HL-60 (cell line): ENCODE data around the gene LOXL1.

Experiments
- DNase-seq, 2 experiments: peaks; one replicate each; pipeline ENCODE4 v3.0.0-alpha.2; 2010 to 2020; ENCODE audit warnings: low read depth in 1 of 2, low spot score in 1 of 2
- H3K27ac ChIP-seq: fragments of 250-450 bp; sonication (Bioruptor Pico); replicated peaks from 2 replicates; pipeline ENCODE4 v1.5.1; 2020; ENCODE audit warnings: mild to moderate bottlenecking, moderate library complexity
- H3K27me3 ChIP-seq: fragments of 250-450 bp; sonication (Bioruptor Pico); 2 replicates; pipeline ENCODE4 v1.5.1; 2021; ENCODE audit warnings: mild to moderate bottlenecking, moderate library complexity; ENCODE audit not compliant: insufficient read depth, poor library complexity, severe bottlenecking
- H3K4me3 ChIP-seq: replicated peaks from 2 replicates; pipeline ENCODE4 v1.5.1; 2011; ENCODE audit warnings: mild to moderate bottlenecking, control low read depth, low read length; ENCODE audit not compliant: insufficient read depth
- CTCF ChIP-seq: IDR thresholded peaks from one replicate; pipeline ENCODE4 v1.5.1; 2011; ENCODE audit warnings: low read length, control low read depth, inconsistent platforms; ENCODE audit not compliant: insufficient read depth
- GABPA ChIP-seq: IDR thresholded peaks from 2 replicates; pipeline ENCODE4 v1.6.1; 2012; ENCODE audit warnings: low read depth
- POLR2AphosphoS5 ChIP-seq: IDR thresholded peaks from 2 replicates; pipeline ENCODE4 v1.6.1; 2012; ENCODE audit warnings: low read depth
- REST ChIP-seq: IDR thresholded peaks from 2 replicates; pipeline ENCODE4 v1.6.1; 2012; ENCODE audit warnings: low read depth; ENCODE audit not compliant: insufficient replicate concordance
- SPI1 ChIP-seq: IDR thresholded peaks from 2 replicates; pipeline ENCODE4 v1.6.1; 2012; ENCODE audit warnings: low read depth, mild to moderate bottlenecking, borderline replicate concordance

LOXL1 gene

GRCh38 chr15:73990250-73991005, 64.2 kb downstream of the LOXL1 start:
- no peak overlapping the region for H3K4me3 ChIP-seq
- TF ChIP-seq POLR2AphosphoS5 (no peak), REST (no peak)
- H3K27me3 ChIP-seq: no peaks in the 10 kb centered on the region
- no peak overlapping the region for H3K27ac ChIP-seq
- no peak for DNase-seq

- peak overlapping the region; percentile 91 for H3K4me3 ChIP-seq
- TF ChIP-seq POLR2AphosphoS5 (no peak), GABPA (no peak), CTCF (no peak), SPI1 (no peak), REST (no peak)
- no peak overlapping the region for H3K27ac ChIP-seq
- H3K27me3 ChIP-seq: no peaks in the 10 kb centered on the region
- no peak for DNase-seq
Observed at GRCh38 chr15:73991260-73991659, 65.0 kb downstream of the LOXL1 start.

- TF ChIP-seq GABPA: peak; percentile 76
- TF ChIP-seq REST: no peak
- TF ChIP-seq CTCF: peak; percentile 50
- TF ChIP-seq SPI1: peak; percentile 13; the same call in 1 of the 2 replicates
- peak within 1 kb of the TSS; percentile 50 for H3K27ac ChIP-seq
Observed at GRCh38 chr15:73991726-73992593, 65.7 kb downstream of the LOXL1 start, which contains the start of gene STOML1. Gene STOML1, minus strand, starts transcription at chr15:73992295. Its CDS starts 72 bp downstream, at chr15:73992223.

More at GRCh38 chr15:73991726-73992593, 65.7 kb downstream of the LOXL1 start, which contains the start of gene STOML1:
- peak; percentile 92 for DNase-seq
- H3K27me3 ChIP-seq: no peaks in the 10 kb centered on the region
- peak within 1 kb of the TSS; percentile 91 for H3K4me3 ChIP-seq
